Measurements from ENCODE around the gene MICB.

GRCh38 chr6:31545291-31545690, 47.3 kb downstream of the MICB start:
- TF ChIP-seq SIN3A (conservative IDR thresholded peaks at IDR 0.05 in 1 of 2, IDR thresholded peaks at IDR 0.05 in 1 of 2; ENCODE audit: low read depth in 1 of 2, low read length in 2 of 2) = no peak
- no peak for TF ChIP-seq SP4 (IDR thresholded peaks at IDR 0.05; ENCODE audit: low read length)
